K562 (cell line): Measurements from ENCODE around the gene OTOG. TPM values are rescaled to one million over a fixed set of nuclear protein-coding genes. Genes with fewer than 3 reads are reported as not detected.
A peak's percentile ranks its signal among the peaks of the same experiment; 100 is the strongest.

ENCODE experiments used
- ATAC-seq: fragments of 200-7000 bp; cut with Tn5 transposase; 3 replicates; pipeline ENCODE4 v1.9.1; 2020; ENCODE audit warnings: moderate library complexity
- BruUV-seq: library from RNA; stranded (reverse); fragments of 400-500 nt; replicated peaks from 2 replicates; lab custom pipeline; 2021; lab: Mats Ljungman, UMichigan
- CTCF ChIA-PET: fragments of 300-600 bp; formaldehyde crosslinking; extraction: SDS; loops from one replicate; lab custom pipeline; 2021; ENCODE audit warnings: low intra/inter-chr PET ratio; lab: Yijun Ruan, JAX
- POLR2A ChIA-PET: fragments of 300-600, 350-650 bp; sonication (Branson Sonifier 250); formaldehyde crosslinking; extraction: SDS; loops from one replicate; lab custom pipeline; 2021; ENCODE audit warnings: antibody characterized with exemption, inconsistent platforms; lab: Yijun Ruan, JAX
- DNase-seq, 4 experiments: peaks; one replicate each; pipeline versions ENCODE4 v3.0.0 to v3.0.0-alpha.2; 2011 to 2018; ENCODE audit warnings: low spot score in 3 of 4, mixed read lengths in 3 of 4; ENCODE audit errors: extremely low read depth in 1 of 4
- FAIRE-seq: peaks from 2 replicates; lab custom pipeline; 2011; peaks lifted over from hg19 to GRCh38; lab: Jason Lieb, UNC
- H2AFZ ChIP-seq: 2 replicates; pipeline ENCODE4 v1.6.0; 2011; ENCODE audit warnings: low read depth, low read length, control low read depth, inconsistent platforms
- H3K27ac ChIP-seq: fragments of 200-600 bp; 3 replicates; pipeline ENCODE4 v1.8.0; 2011; ENCODE audit warnings: low read depth, mild to moderate bottlenecking, control low read depth, inconsistent platforms, low read length, moderate library complexity, mixed read lengths; ENCODE audit errors: extremely low read depth
- H3K27me3 ChIP-seq, 2 experiments: fragments of 300-600 bp in 1 of 2; 2 replicates in 1 of 2; 3 replicates in 1 of 2; pipeline versions ENCODE4 v1.6.0 to v1.8.0; 2011; ENCODE audit warnings: inconsistent platforms in 2 of 2, low read length in 2 of 2, mild to moderate bottlenecking in 1 of 2, mixed read lengths in 1 of 2, moderate library complexity in 1 of 2; ENCODE audit not compliant: control insufficient read depth in 2 of 2, insufficient read depth in 2 of 2
- H3K36me3 ChIP-seq: fragments of 300-600 bp; 3 replicates; pipeline ENCODE4 v1.8.0; 2011; ENCODE audit warnings: mild to moderate bottlenecking, low read length, inconsistent platforms; ENCODE audit not compliant: control insufficient read depth, insufficient read depth
- H3K4me1 ChIP-seq, 2 experiments: fragments of 200-600 bp in 1 of 2; replicated peaks in 1 of 2; 2 replicates in 1 of 2; 3 replicates in 1 of 2; pipeline versions ENCODE4 v1.5.1 to v1.8.0; 2011; ENCODE audit warnings: inconsistent platforms in 2 of 2, low read length in 2 of 2, mild to moderate bottlenecking in 1 of 2, mixed read lengths in 1 of 2, moderate library complexity in 1 of 2; ENCODE audit not compliant: control insufficient read depth in 2 of 2, insufficient read depth in 2 of 2
- H3K4me2 ChIP-seq: 2 replicates; pipeline ENCODE4 v1.6.1; 2011; ENCODE audit warnings: low read length, control low read depth, inconsistent platforms, mixed read lengths; ENCODE audit not compliant: insufficient read depth
- H3K4me3 ChIP-seq: fragments of 200-600 bp; sonication (generic), shearing (Covaris generic); 2 replicates; pipeline ENCODE4 v1.5.1; 2016; ENCODE audit warnings: control low read depth, inconsistent platforms
- H3K79me2 ChIP-seq: fragments of 200-600 bp; 3 replicates; pipeline ENCODE4 v1.8.0; 2011; ENCODE audit warnings: low read length, inconsistent platforms; ENCODE audit not compliant: control insufficient read depth, insufficient read depth
- H3K9ac ChIP-seq, 2 experiments: 2 replicates each; pipeline versions ENCODE4 v1.6.0 to v1.6.1; 2011; ENCODE audit warnings: low read depth in 2 of 2, low read length in 2 of 2, control low read depth in 1 of 2, inconsistent platforms in 1 of 2, mild to moderate bottlenecking in 1 of 2, mixed read lengths in 1 of 2; ENCODE audit not compliant: insufficient read depth in 1 of 2
- H3K9me1 ChIP-seq: one replicate; pipeline ENCODE4 v1.6.0; 2011; ENCODE audit warnings: inconsistent platforms, mild to moderate bottlenecking, low read length, moderate library complexity; ENCODE audit not compliant: control insufficient read depth, insufficient read depth
- H3K9me3 ChIP-seq: replicated peaks from 2 replicates; pipeline ENCODE4 v1.5.1; 2011; ENCODE audit warnings: low read depth, low read length, inconsistent platforms; ENCODE audit not compliant: control insufficient read depth, insufficient read depth
- H4K20me1 ChIP-seq: replicated peaks from 2 replicates; pipeline ENCODE4 v1.6.1; 2011; ENCODE audit warnings: low read length, inconsistent platforms, mixed read lengths; ENCODE audit not compliant: control insufficient read depth, insufficient read depth
- ETV5 ChIP-seq: sonication (generic); formaldehyde crosslinking; IDR thresholded peaks from 2 replicates; pipeline ENCODE4 v1.4.0; 2020; ENCODE audit warnings: low read depth, mild to moderate bottlenecking, missing genetic modification reagents
- GABPA ChIP-seq: fragments of 200-800 bp; sonication (Bioruptor generic); conservative IDR thresholded peaks from 2 replicates; pipeline ENCODE4 v1.6.1; 2016; ENCODE audit warnings: low read depth, missing genetic modification characterization, missing compliant biosample characterization
- RBM15 ChIP-seq: fragments of 200-400 bp; formaldehyde crosslinking; IDR thresholded peaks from 2 replicates; pipeline ENCODE4 v1.6.1; 2018; ENCODE audit warnings: mild to moderate bottlenecking, low read length, moderate library complexity; ENCODE audit not compliant: insufficient read depth
- SPI1 ChIP-seq: IDR thresholded peaks from 2 replicates; pipeline ENCODE4 v1.6.1; 2011; ENCODE audit warnings: low read depth, low read length, control low read depth, borderline replicate concordance
- TCFL5 ChIP-seq: fragments of 250-450 bp; sonication (Bioruptor Pico); conservative IDR thresholded peaks from 2 replicates; pipeline ENCODE4 v1.6.1; 2021; ENCODE audit warnings: mild to moderate bottlenecking, moderate library complexity, matching md5 sums
- ZFPM2 ChIP-seq: fragments of 250-450 bp; sonication (Bioruptor Pico); IDR thresholded peaks from 2 replicates; pipeline ENCODE4 v1.5.1; 2022; ENCODE audit warnings: mild to moderate bottlenecking
- ZNF121 ChIP-seq: sonication (generic); formaldehyde crosslinking; conservative IDR thresholded peaks from 2 replicates; pipeline ENCODE4 v1.8.0; 2022; ENCODE audit warnings: missing genetic modification reagents
- WGBS: fragments of 100-300 bp; shearing (Covaris generic); methylation state at CpG from one replicate; pipeline ENCODE4 v1.1.6; 2016; ENCODE audit warnings: low coverage, mixed read lengths; ENCODE audit not compliant: insufficient coverage; ENCODE audit errors: missing lambda C conversion rate; 5-methylcytosine and 5-hydroxymethylcytosine counted together
- in situ Hi-C: fragments of 300-500 bp; cut with MboI; formaldehyde crosslinking; loops from 4 replicates; pipeline ENCODE4 v1.15.0; 2018; ENCODE audit warnings: inconsistent platforms, mixed read lengths
- intact Hi-C: fragments of 100-400 bp; cut with micrococcal nuclease; formaldehyde crosslinking; loops from 2 replicates; pipeline ENCODE4 v1.14.2; 2022
- polyA plus RNA-seq, 8 experiments: library from polyadenylated mRNA; depleted of rRNA in 4 of 8; stranded (reverse) in 5 of 8; unstranded in 3 of 8; fragments of >200 nt; fragmentation: Nextera tagmentation in 2 of 8; fragmentation: Illumina TruSeq in 1 of 8; extraction: Ambion mirVana in 2 of 8; extraction: Trizol in 1 of 8; gene quantifications; 2 replicates each; pipeline versions ENCODE4 v1.2.1 to v1.2.3, GENCODE V29; 2011 to 2014; ENCODE audit warnings: inconsistent platforms in 1 of 8, missing spikeins in 1 of 8
- total RNA-seq, 7 experiments: library from RNA; depleted of rRNA in 6 of 7; stranded (reverse); fragments of >200 nt in 6 of 7; fragmentation: Illumina TruSeq in 2 of 7; extraction: Trizol in 2 of 7; gene quantifications; 2 replicates each; pipeline versions ENCODE4 v1.2.1 to v1.2.3, GENCODE V29; 2011 to 2021; ENCODE audit warnings: low replicate concordance in 1 of 7
- TF ChIP-seq, protein P1 (sequence below): fragments of 250-450 bp; sonication (Bioruptor Pico); IDR thresholded peaks from 2 replicates; pipeline ENCODE4 v1.8.0; 2022; ENCODE audit warnings: inconsistent platforms, mild to moderate bottlenecking, moderate library complexity, borderline replicate concordance
- TF ChIP-seq, protein P2 (sequence below): sonication (generic); formaldehyde crosslinking; IDR thresholded peaks from 2 replicates; pipeline ENCODE4 v1.8.0; 2022; ENCODE audit warnings: mild to moderate bottlenecking, missing genetic modification reagents
- TF ChIP-seq, protein P3 (sequence below): fragments of 450-650 bp; IDR thresholded peaks from 2 replicates; pipeline ENCODE4 v1.6.1; 2017; ENCODE audit warnings: mild to moderate bottlenecking, moderate library complexity
- TF ChIP-seq, protein P4 (sequence below): fragments of 200-800 bp; sonication (Bioruptor generic); IDR thresholded peaks from 2 replicates; pipeline ENCODE4 v1.6.1; 2017; ENCODE audit warnings: missing genetic modification characterization, missing compliant biosample characterization

OTOG gene
- total and polyA plus RNA-seq, 9 of the 15 experiments (the other 6 are each of a cell fraction or from before 2014, with no cell fraction given), result not detected

DNA sequence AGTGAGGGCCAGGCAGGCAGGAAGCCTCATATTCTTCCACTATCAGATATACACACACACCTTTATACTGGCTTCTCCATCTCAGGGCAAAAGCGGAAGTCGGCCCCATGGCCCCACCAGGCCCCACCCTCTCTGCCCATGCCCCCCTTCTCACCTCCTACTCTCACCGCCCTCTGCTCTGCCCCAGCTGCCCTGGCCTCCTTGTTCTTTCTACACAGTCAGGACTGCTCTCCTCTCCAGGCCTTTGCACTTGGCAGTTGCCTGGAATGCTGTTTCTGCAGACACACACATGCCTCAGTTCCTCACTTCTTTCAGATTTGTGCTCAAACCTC is 25.3 kb downstream of the OTOG start:
- no peak overlapping the region for H3K9ac ChIP-seq
- H3K27me3 ChIP-seq, result peaks cover 10 to 27% of the 10 kb centered on the region in 2 experiments; a peak in 4 of 5 replicates
- no peak overlapping the region for H3K4me3 ChIP-seq
- no peaks in the 10 kb centered on the region for H3K9me3 ChIP-seq
- H3K4me2 ChIP-seq, result no peak overlapping the region
- H3K4me1 ChIP-seq, result peaks cover 0 to 11% of the 10 kb centered on the region in 2 experiments; a peak in 2 of 5 replicates
- CTCF ChIA-PET, result no interaction called here
- no TSS peak for BruUV-seq
- no peaks in the 10 kb centered on the region for H3K36me3 ChIP-seq
- no peaks in the 10 kb centered on the region for H3K9me1 ChIP-seq
- DNase-seq (peak in 1 of 4 experiments; percentile 14), ATAC-seq (peak; percentile 43), FAIRE-seq (no peak)
- peaks cover 4% of the 10 kb centered on the region; the same call in 1 of the 2 replicates for H4K20me1 ChIP-seq
- in situ Hi-C loops (no loop called here), intact Hi-C loops (no loop called here)
- WGBS, result no CpG with 5 or more reads among the region's 3 CpGs
- no peaks in the 10 kb centered on the region for H3K79me2 ChIP-seq
- POLR2A ChIA-PET, result no interaction called here
- H3K27ac ChIP-seq, result no peak overlapping the region
- no peak overlapping the region for H2AFZ ChIP-seq
- TF ChIP-seq, protein P1, sequence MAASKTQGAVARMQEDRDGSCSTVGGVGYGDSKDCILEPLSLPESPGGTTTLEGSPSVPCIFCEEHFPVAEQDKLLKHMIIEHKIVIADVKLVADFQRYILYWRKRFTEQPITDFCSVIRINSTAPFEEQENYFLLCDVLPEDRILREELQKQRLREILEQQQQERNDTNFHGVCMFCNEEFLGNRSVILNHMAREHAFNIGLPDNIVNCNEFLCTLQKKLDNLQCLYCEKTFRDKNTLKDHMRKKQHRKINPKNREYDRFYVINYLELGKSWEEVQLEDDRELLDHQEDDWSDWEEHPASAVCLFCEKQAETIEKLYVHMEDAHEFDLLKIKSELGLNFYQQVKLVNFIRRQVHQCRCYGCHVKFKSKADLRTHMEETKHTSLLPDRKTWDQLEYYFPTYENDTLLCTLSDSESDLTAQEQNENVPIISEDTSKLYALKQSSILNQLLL (CRISPR knock-in tag), result no peak
- TF ChIP-seq GABPA (tag) (peak; percentile 48), SPI1 (peak; percentile 62), ETV5 (CRISPR knock-in tag) (no peak), RBM15 (no peak), ZFPM2 (CRISPR knock-in tag) (no peak), TCFL5 (CRISPR knock-in tag) (no peak), ZNF121 (CRISPR knock-in tag) (no peak)
- TF ChIP-seq, protein P2, sequence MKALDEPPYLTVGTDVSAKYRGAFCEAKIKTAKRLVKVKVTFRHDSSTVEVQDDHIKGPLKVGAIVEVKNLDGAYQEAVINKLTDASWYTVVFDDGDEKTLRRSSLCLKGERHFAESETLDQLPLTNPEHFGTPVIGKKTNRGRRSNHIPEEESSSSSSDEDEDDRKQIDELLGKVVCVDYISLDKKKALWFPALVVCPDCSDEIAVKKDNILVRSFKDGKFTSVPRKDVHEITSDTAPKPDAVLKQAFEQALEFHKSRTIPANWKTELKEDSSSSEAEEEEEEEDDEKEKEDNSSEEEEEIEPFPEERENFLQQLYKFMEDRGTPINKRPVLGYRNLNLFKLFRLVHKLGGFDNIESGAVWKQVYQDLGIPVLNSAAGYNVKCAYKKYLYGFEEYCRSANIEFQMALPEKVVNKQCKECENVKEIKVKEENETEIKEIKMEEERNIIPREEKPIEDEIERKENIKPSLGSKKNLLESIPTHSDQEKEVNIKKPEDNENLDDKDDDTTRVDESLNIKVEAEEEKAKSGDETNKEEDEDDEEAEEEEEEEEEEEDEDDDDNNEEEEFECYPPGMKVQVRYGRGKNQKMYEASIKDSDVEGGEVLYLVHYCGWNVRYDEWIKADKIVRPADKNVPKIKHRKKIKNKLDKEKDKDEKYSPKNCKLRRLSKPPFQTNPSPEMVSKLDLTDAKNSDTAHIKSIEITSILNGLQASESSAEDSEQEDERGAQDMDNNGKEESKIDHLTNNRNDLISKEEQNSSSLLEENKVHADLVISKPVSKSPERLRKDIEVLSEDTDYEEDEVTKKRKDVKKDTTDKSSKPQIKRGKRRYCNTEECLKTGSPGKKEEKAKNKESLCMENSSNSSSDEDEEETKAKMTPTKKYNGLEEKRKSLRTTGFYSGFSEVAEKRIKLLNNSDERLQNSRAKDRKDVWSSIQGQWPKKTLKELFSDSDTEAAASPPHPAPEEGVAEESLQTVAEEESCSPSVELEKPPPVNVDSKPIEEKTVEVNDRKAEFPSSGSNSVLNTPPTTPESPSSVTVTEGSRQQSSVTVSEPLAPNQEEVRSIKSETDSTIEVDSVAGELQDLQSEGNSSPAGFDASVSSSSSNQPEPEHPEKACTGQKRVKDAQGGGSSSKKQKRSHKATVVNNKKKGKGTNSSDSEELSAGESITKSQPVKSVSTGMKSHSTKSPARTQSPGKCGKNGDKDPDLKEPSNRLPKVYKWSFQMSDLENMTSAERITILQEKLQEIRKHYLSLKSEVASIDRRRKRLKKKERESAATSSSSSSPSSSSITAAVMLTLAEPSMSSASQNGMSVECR, result no peak
- TF ChIP-seq, protein P3, sequence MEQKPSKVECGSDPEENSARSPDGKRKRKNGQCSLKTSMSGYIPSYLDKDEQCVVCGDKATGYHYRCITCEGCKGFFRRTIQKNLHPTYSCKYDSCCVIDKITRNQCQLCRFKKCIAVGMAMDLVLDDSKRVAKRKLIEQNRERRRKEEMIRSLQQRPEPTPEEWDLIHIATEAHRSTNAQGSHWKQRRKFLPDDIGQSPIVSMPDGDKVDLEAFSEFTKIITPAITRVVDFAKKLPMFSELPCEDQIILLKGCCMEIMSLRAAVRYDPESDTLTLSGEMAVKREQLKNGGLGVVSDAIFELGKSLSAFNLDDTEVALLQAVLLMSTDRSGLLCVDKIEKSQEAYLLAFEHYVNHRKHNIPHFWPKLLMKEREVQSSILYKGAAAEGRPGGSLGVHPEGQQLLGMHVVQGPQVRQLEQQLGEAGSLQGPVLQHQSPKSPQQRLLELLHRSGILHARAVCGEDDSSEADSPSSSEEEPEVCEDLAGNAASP, result no peak
- TF ChIP-seq, protein P4, sequence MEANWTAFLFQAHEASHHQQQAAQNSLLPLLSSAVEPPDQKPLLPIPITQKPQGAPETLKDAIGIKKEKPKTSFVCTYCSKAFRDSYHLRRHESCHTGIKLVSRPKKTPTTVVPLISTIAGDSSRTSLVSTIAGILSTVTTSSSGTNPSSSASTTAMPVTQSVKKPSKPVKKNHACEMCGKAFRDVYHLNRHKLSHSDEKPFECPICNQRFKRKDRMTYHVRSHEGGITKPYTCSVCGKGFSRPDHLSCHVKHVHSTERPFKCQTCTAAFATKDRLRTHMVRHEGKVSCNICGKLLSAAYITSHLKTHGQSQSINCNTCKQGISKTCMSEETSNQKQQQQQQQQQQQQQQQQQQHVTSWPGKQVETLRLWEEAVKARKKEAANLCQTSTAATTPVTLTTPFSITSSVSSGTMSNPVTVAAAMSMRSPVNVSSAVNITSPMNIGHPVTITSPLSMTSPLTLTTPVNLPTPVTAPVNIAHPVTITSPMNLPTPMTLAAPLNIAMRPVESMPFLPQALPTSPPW (CRISPR knock-in tag), result peak; percentile 87
